ENCODE measurements around the gene MAML3. TPM values are rescaled to one million over a fixed set of nuclear protein-coding genes. Genes with fewer than 3 reads are reported as not detected.
A peak's percentile ranks its signal among the peaks of the same experiment; 100 is the strongest.

The MAML3 gene
- total RNA-seq, 1 donor from 2014 or later = 0.79 TPM

DNA sequence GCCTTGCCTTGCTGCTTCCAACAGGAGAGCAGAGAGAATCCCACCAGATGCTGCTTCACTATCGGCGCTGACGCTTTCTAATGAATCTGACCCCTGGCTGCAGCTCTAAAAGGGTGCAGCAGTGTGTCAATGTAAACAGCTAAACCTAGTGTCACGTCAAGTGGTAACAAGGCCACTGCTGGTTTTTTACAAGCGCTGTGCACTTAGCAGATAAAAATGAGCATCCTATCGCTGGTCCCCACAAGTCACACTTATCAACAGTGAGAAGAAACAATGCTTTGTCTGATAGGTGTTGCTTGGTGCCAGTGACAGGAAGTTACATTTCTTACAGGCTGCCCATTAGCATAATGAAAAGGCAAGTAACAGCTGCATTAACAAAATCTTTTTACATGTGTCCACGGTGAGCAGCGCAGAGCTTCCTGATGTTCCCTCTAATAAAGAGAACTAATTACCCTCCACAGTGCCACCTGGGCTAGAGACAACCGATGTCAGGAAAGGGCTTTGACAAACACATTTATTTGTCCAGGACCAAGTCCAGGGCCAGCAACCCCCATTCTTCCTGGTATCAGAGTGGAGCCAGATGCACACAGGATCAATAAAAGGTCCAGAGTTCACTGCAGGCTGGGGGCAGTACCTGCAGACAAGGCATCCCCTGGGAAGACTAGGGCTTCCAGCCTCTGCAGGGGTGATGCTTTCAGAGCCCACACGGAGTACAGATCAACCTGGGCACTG is 312.4 kb downstream of the MAML3 start:
- no peak for FAIRE-seq
- no peak for DNase-seq (ENCODE audit: low read depth)
- H3K36me3 ChIP-seq (ENCODE audit: control insufficient read depth, insufficient read depth, low read length) = no peaks in the 10 kb centered on the region
- H3K4me3 ChIP-seq (ENCODE audit: low read depth, low read length) = no peak overlapping the region
- TF ChIP-seq CTCF (IDR thresholded peaks at IDR 0.05; ENCODE audit: insufficient read depth, low read length, severe bottlenecking) = no peak
- H3K27me3 ChIP-seq (ENCODE audit: control insufficient read depth, insufficient read depth, low read length) = no peaks in the 10 kb centered on the region

DNA sequence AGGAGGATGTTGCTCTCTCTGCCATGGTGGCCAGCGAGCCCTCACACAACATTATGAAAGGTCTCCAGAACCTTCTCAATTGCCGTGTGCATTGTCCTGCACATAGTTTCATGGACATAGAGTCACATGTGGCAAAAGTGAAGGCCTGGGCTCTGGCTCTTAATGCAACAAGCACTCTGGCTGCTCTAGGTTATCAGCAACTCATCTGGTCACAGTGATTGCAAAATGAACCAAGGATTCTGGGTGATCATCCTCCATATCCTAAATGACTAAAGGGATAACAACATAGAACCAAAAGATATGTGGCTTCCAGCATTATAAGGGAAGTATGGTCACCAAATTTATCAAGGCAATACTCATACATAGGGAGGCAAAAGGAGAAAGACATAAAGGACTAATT is 313.2 kb downstream of the MAML3 start:
- FAIRE-seq (peak; percentile 40), DNase-seq (ENCODE audit: low read depth) (no peak)
- Histone ChIP-seq H3K27me3 (ENCODE audit: control insufficient read depth, insufficient read depth, low read length) (no peaks in the 10 kb centered on the region), H3K36me3 (ENCODE audit: control insufficient read depth, insufficient read depth, low read length) (no peaks in the 10 kb centered on the region), H3K4me3 (ENCODE audit: low read depth, low read length) (no peak overlapping the region)
- no peak for TF ChIP-seq CTCF (IDR thresholded peaks at IDR 0.05; ENCODE audit: insufficient read depth, low read length, severe bottlenecking)

DNA sequence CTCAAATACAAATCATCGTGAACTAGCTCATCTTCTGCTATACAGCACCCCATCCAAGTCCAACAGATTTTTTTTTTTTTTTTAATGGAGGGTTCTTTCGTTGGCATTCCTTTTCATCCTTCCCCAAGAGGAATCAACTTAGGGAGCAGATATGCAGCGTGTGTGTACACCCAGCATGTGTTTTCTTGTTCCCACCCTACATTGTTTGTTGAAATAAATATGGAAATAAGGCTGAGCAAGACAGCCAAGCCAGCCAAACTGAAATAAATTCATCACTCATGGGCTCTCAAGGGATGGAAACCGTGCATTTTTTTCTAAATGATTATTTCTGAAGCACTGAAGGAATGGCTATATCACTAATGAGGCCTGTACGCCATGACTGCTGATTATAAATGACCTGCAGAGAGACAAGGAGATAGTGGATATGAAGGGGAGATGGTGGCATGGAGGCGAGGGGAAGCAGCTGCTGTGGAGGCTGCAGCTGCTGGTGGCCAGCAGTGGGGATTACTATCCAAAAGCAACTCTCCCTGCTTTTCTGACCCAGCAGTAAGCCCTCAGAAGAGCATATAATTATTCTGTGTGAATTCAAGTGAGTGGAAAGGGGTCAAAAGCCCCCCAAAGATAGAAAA is 314.5 kb downstream of the MAML3 start:
- H3K4me3 ChIP-seq (ENCODE audit: low read depth, low read length) = no peak overlapping the region
- DNase-seq (ENCODE audit: low read depth) = no peak
- H3K27me3 ChIP-seq (ENCODE audit: control insufficient read depth, insufficient read depth, low read length) = no peaks in the 10 kb centered on the region
- no peak for TF ChIP-seq CTCF (IDR thresholded peaks at IDR 0.05; ENCODE audit: insufficient read depth, low read length, severe bottlenecking)
- H3K36me3 ChIP-seq (ENCODE audit: control insufficient read depth, insufficient read depth, low read length) = no peaks in the 10 kb centered on the region
- no peak for FAIRE-seq

DNA sequence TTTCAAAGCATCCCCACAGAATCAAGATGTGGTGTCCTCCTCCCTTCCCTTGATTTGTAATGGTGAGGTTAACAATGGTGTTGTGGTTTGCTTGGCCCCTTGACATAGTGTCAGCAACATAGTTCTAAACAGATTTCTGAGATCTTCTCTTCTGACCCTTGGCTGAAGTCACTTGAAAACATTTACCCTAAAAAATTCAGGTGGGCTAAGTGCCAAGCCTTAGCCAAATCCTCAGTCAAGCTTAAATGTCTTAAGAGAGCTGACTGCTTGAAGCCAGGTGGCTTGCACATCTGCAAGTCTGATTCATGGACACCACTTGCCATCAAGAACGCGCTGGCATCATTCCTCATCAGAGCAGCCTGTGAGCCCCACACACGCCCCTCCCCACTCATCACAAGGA is 315.2 kb downstream of the MAML3 start:
- FAIRE-seq = no peak
- H3K27me3 ChIP-seq (ENCODE audit: control insufficient read depth, insufficient read depth, low read length) = no peaks in the 10 kb centered on the region
- no peaks in the 10 kb centered on the region for H3K36me3 ChIP-seq (ENCODE audit: control insufficient read depth, insufficient read depth, low read length)
- TF ChIP-seq CTCF (IDR thresholded peaks at IDR 0.05; ENCODE audit: insufficient read depth, low read length, severe bottlenecking) = no peak
- no peak for DNase-seq (ENCODE audit: low read depth)
- no peak overlapping the region for H3K4me3 ChIP-seq (ENCODE audit: low read depth, low read length)

DNA sequence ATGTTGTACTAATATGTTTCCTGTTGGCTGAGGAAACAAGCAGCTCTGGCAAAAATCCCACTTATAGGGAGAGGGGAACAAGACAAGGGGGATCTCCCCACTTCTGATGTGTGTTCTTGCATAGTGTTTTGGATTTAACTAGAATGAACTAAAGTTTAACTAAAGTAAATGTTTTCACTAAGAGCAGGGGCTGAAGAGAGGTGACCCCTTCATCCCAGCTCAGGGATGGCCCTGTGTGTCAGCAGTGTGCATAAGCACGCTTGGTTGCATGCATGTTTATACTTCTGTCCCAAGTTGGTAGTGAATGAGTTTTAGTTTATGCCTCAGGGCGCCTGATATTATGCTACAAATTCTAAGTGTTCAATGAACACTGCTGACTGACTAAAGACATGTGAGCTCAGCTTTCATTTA is 319.0 kb downstream of the MAML3 start:
- Histone ChIP-seq H3K27me3 (ENCODE audit: control insufficient read depth, insufficient read depth, low read length) (no peaks in the 10 kb centered on the region), H3K4me3 (ENCODE audit: low read depth, low read length) (no peak overlapping the region), H3K36me3 (ENCODE audit: control insufficient read depth, insufficient read depth, low read length) (no peaks in the 10 kb centered on the region)
- TF ChIP-seq CTCF (IDR thresholded peaks at IDR 0.05; ENCODE audit: insufficient read depth, low read length, severe bottlenecking) = no peak
- no peak for FAIRE-seq
- no peak for DNase-seq (ENCODE audit: low read depth)

Measured in bronchial epithelial cell (primary cell).